GM12878 (cell line): ENCODE measurements around the gene MLEC. TPM values are rescaled to one million over a fixed set of nuclear protein-coding genes. Genes with fewer than 3 reads are reported as not detected.

Experiments used
- ATAC-seq: fragments of 200-7000 bp; cut with Tn5 transposase; 3 replicates; pipeline ENCODE4 v1.9.1; 2020; ENCODE audit warnings: mild to moderate bottlenecking, moderate library complexity
- BruUV-seq: library from RNA; stranded (reverse); fragments of 400-500 nt; replicated peaks from 2 replicates; lab custom pipeline; 2021; lab: Mats Ljungman, UMichigan
- CTCF ChIA-PET: fragments of 300-600 bp; sonication (Branson Sonifier 250); formaldehyde crosslinking; extraction: SDS; loops from one replicate; lab custom pipeline; 2021; ENCODE audit warnings: inconsistent platforms; lab: Yijun Ruan, JAX
- POLR2A ChIA-PET: fragments of 350-600 bp; formaldehyde crosslinking; extraction: SDS; loops from one replicate; lab custom pipeline; 2021; ENCODE audit warnings: inconsistent platforms; lab: Charles Lee
- RAD21 ChIA-PET: fragments of 300-600 bp; sonication (Branson Sonifier 250); formaldehyde crosslinking; loops from one replicate; lab custom pipeline; 2023; ENCODE audit warnings: antibody characterized with exemption; ENCODE audit not compliant: unreplicated experiment; lab: Charles Lee
- SMC1A ChIA-PET: fragments of 300-600 bp; sonication (Branson Sonifier 250); formaldehyde crosslinking; loops from one replicate; lab custom pipeline; 2023; ENCODE audit not compliant: unreplicated experiment, uncharacterized antibody; lab: Charles Lee
- DNase-seq: peaks from one replicate; pipeline ENCODE4 v3.0.0-alpha.2; 2011; ENCODE audit warnings: low read depth, low spot score
- FAIRE-seq: peaks from 3 replicates; lab custom pipeline; 2011; peaks lifted over from hg19 to GRCh38; lab: Jason Lieb, UNC
- H2AFZ ChIP-seq: 2 replicates; pipeline ENCODE4 v1.6.0; 2011; ENCODE audit warnings: low read depth, low read length, control low read depth; ENCODE audit not compliant: control insufficient read depth
- H3K27ac ChIP-seq: 2 replicates; pipeline ENCODE4 v1.5.1; 2011; ENCODE audit warnings: control low read depth; ENCODE audit not compliant: control insufficient read depth, insufficient read depth
- H3K27me3 ChIP-seq, 2 experiments: replicated peaks in 1 of 2; 2 replicates each; pipeline versions ENCODE4 v1.6.0 to v1.6.1; 2011; ENCODE audit warnings: low read length in 1 of 2; ENCODE audit not compliant: control insufficient read depth in 2 of 2, insufficient read depth in 2 of 2
- H3K36me3 ChIP-seq, 2 experiments: 2 replicates each; pipeline ENCODE4 v1.5.1; 2011; ENCODE audit warnings: low read length in 1 of 2; ENCODE audit not compliant: control insufficient read depth in 2 of 2, insufficient read depth in 2 of 2
- H3K4me1 ChIP-seq: 2 replicates; pipeline ENCODE4 v1.6.1; 2011; ENCODE audit warnings: mild to moderate bottlenecking, low read length, moderate library complexity, mixed read lengths; ENCODE audit not compliant: control insufficient read depth, insufficient read depth
- H3K4me2 ChIP-seq: 2 replicates; pipeline ENCODE4 v1.6.0; 2011; ENCODE audit warnings: control low read depth; ENCODE audit not compliant: control insufficient read depth, insufficient read depth
- H3K4me3 ChIP-seq: fragments of 200-600 bp; sonication (generic); 2 replicates; pipeline ENCODE4 v1.5.1; 2016
- H3K79me2 ChIP-seq: 2 replicates; pipeline ENCODE4 v1.6.0; 2011; ENCODE audit warnings: low read length; ENCODE audit not compliant: control insufficient read depth, insufficient read depth
- H3K9ac ChIP-seq: 2 replicates; pipeline ENCODE4 v1.8.0; 2011; ENCODE audit warnings: low read length, control low read depth, mixed read lengths; ENCODE audit not compliant: control insufficient read depth, insufficient read depth
- H3K9me3 ChIP-seq: replicated peaks from 3 replicates; pipeline ENCODE4 v1.5.1; 2011; ENCODE audit warnings: mild to moderate bottlenecking, low read length; ENCODE audit not compliant: control insufficient read depth, insufficient read depth
- H4K20me1 ChIP-seq: 2 replicates; pipeline ENCODE4 v1.6.0; 2011; ENCODE audit not compliant: control insufficient read depth, insufficient read depth
- CBX5 ChIP-seq: sonication (generic); IDR thresholded peaks from 2 replicates; pipeline ENCODE4 v1.6.1; 2016; ENCODE audit warnings: low read depth, moderate library complexity, mild to moderate bottlenecking, inconsistent platforms
- EED ChIP-seq: sonication (generic); IDR thresholded peaks from 2 replicates; pipeline ENCODE4 v1.6.1; 2016; ENCODE audit warnings: antibody characterized with exemption, low read depth
- JUNB ChIP-seq: IDR thresholded peaks from 2 replicates; pipeline ENCODE4 v1.6.1; 2016; ENCODE audit warnings: antibody characterized with exemption, mild to moderate bottlenecking
- PAX8 ChIP-seq: fragments of 450-650 bp; IDR thresholded peaks from 2 replicates; pipeline ENCODE4 v1.6.1; 2017; ENCODE audit warnings: mild to moderate bottlenecking, moderate library complexity
- POLR2AphosphoS5 ChIP-seq: IDR thresholded peaks from 2 replicates; pipeline ENCODE4 v1.6.1; 2011; ENCODE audit warnings: mild to moderate bottlenecking, low read length, inconsistent platforms
- SP1 ChIP-seq: IDR thresholded peaks from one replicate; pipeline ENCODE4 v1.6.1; 2011; ENCODE audit warnings: low read depth, low read length
- ZNF384 ChIP-seq: IDR thresholded peaks from 2 replicates; pipeline ENCODE4 v1.6.1; 2012; ENCODE audit warnings: low read depth, mild to moderate bottlenecking, low read length, improper control_type of control experiment, borderline replicate concordance
- WGBS: methylation state at CpG from one replicate; pipeline ENCODE4 v1.1.6; 2016; ENCODE audit warnings: low lambda C conversion rate; ENCODE audit not compliant: insufficient replicate concordance, insufficient coverage; ENCODE audit errors: missing lambda C conversion rate; 5-methylcytosine and 5-hydroxymethylcytosine counted together
- in situ Hi-C: fragments of 300-500 bp; cut with MboI; formaldehyde crosslinking; loops from 9 replicates; pipeline ENCODE4 v1.14.3; 2018; ENCODE audit warnings: mixed read lengths
- intact Hi-C: fragments of 100-400 bp; cut with micrococcal nuclease; formaldehyde crosslinking; loops from one replicate; pipeline ENCODE4 v1.14.2; 2022; ENCODE audit not compliant: unreplicated experiment
- polyA plus RNA-seq, 11 experiments: library from polyadenylated mRNA; depleted of rRNA in 4 of 11; unstranded in 6 of 11; stranded (reverse) in 5 of 11; fragments of >200 nt; fragmentation: Nextera tagmentation in 4 of 11; fragmentation: Illumina TruSeq in 1 of 11; extraction: Ambion mirVana in 4 of 11; extraction: Trizol in 1 of 11; gene quantifications; 1 replicate in 1 of 11; 2 replicates in 10 of 11; pipeline versions ENCODE4 v1.2.1 to v1.2.3, GENCODE V29; 2011 to 2016; ENCODE audit warnings: inconsistent platforms in 2 of 11, missing spikeins in 2 of 11, low read depth in 1 of 11
- total RNA-seq, 4 experiments: library from RNA; depleted of rRNA in 3 of 4; stranded (reverse); fragments of >200 nt in 3 of 4; fragmentation: Illumina TruSeq in 1 of 4; extraction: Trizol in 1 of 4; gene quantifications; 2 replicates each; pipeline versions ENCODE4 v1.2.1 to v1.2.3, GENCODE V29; 2013 to 2021

MLEC gene
- total and polyA plus RNA-seq, 10 of the 15 experiments (the other 5 are each of a cell fraction or from before 2014, with no cell fraction given), result 26.7 to 172 (median 103) TPM

DNA sequence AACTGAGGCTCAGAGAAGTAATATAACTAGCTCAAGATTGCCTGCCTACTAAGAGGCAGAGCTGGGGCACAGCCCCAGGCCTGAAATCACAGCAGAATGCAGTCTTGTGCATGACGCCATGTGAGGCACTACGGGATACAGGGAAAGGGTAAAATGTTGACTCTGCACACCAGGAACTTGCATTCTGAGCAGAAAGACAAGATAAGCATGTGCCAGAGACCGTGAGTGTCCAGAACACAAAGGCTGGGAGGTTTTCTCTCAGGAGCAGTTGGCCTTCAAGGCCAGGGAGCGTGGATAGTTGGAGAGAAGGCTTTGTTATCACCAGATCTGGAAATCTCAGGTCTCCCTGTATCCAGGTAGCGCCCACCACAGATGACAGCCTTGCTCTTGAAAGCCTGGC lies 23.2 kb upstream of the MLEC start:
- in situ Hi-C loops, result no loop called here
- H3K9me3 ChIP-seq, result no peaks in the 10 kb centered on the region
- H3K27ac ChIP-seq, result no peak overlapping the region
- FAIRE-seq, result no peak
- no peak for ATAC-seq
- no peak overlapping the region for H3K4me2 ChIP-seq
- no peaks in the 10 kb centered on the region for H3K79me2 ChIP-seq
- H3K9ac ChIP-seq, result no peak overlapping the region
- TF ChIP-seq CBX5, result no peak
- no peak for TF ChIP-seq EED
- TF ChIP-seq JUNB, result no peak
- TF ChIP-seq SP1, result no peak
- no peak for TF ChIP-seq POLR2AphosphoS5
- no peak for TF ChIP-seq PAX8
- TF ChIP-seq ZNF384, result no peak
- DNase-seq, result no peak
- RAD21 ChIA-PET, result interaction anchor here (0.5 to 3.6 kb wide), 5 partner anchors 14 to 372 kb away, joined by 3 to 23 read pairs (median 10); partner anchors contain the start of genes MLEC and RNU4-2
- SMC1A ChIA-PET, result interaction anchor here (0.6 to 18.2 kb wide), 10 partner anchors 9 to 190 kb away, joined by 3 to 149 read pairs (median 4); partner anchors contain the start of gene MLEC
- H2AFZ ChIP-seq, result no peak overlapping the region
- intact Hi-C loops, result no loop called here
- peaks cover 17% of the 10 kb centered on the region for H3K4me1 ChIP-seq
- no TSS peak for BruUV-seq
- POLR2A ChIA-PET, result interaction anchor here (0.5 to 3.6 kb wide), 9 partner anchors 10 to 83 kb away, joined by 3 to 23 read pairs (median 4); partner anchors contain the start of gene POP5
- H3K4me3 ChIP-seq, result no peak overlapping the region
- H3K27me3 ChIP-seq, result no peaks in the 10 kb centered on the region
- CTCF ChIA-PET, result interaction anchor here (0.7 to 9.7 kb wide), 6 partner anchors 13 to 309 kb away, joined by 3 to 184 read pairs (median 4); partner anchors contain the start of gene POP5
- no peaks in the 10 kb centered on the region for H4K20me1 ChIP-seq
- H3K36me3 ChIP-seq, result no peaks in the 10 kb centered on the region
- WGBS, result 92% methylated on average over 5 of the region's 5 CpGs
